ENCODE measurements around the gene FXYD6.

FXYD6 gene

DNA sequence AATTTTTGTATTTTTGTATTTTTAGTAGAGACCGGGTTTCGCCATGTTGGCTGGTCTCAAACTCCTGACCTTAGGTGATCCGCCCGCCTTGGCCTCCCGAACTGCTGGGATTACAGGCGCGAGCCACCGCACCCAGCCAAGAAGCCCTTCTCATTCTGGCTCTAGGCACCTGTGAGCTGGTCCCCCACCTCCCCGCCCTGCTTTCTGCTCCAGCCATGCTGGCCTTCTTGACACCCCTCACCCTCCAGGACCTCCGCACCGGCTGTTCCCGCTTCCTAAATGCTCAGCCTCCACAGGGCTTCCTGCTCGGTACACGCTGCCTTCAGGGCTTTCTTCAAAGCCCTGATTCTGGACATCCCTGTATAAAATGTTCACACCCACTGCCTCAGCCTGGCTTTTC lies 46.4 kb downstream of the FXYD6 start:
- no peak for DNase-seq (ENCODE audit: low read depth)

DNA sequence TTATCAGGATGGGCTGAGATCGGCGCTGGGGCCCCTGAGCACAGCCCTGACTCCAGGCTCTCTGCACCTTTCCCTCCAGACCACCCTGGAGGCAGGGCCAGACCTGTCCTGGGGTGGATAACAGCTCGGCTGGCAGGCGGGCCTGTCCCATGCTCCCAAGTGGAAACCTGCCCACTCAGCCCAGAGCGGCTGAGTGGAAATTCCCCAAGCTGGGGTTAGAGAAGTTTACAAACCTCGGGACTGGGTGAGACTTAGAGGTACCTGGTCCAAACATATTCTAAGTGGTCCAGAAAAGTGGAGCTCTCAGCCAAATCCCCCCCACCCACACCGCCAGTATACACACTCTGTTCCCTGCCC lies 47.1 kb downstream of the FXYD6 start:
- DNase-seq (ENCODE audit: low read depth), result no peak

DNA sequence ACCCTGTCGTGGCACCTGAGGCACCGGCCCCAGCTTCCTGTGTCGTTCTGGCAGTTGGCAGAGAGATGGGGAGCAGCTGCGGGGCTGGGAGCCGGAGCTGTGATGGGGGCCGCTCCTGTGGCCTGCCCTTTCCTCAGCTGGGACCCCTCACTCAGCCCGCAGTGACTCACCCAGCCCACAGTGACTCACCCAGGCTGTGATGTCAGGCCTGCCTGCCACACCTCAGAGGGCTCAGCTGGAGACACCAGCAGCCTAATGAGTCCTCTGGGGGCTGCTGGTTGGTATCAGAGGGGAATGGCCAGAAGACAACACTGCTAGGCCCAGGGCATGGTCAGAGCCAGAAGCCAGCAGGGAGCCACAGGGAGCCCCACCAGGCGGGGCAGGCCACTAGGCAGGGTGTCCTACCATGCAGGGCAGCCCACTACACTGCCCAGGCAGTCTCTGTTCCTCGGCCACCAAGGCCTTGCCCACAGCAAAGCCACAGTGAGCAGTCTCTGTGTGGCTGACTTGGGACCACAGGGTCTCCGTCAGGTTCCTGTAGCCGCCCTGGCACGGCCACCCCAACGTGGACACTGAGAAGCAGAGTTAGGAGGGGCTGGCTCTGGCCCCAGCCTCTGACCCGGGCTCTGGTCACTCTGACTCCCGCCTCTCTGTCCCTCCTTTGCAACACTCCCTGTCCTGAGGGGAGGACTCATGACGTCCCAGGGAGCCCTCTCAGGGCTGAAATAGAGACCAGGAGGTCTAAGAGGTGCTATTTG lies 47.7 kb downstream of the FXYD6 start:
- peak; percentile 75 for DNase-seq (ENCODE audit: low read depth)

DNA sequence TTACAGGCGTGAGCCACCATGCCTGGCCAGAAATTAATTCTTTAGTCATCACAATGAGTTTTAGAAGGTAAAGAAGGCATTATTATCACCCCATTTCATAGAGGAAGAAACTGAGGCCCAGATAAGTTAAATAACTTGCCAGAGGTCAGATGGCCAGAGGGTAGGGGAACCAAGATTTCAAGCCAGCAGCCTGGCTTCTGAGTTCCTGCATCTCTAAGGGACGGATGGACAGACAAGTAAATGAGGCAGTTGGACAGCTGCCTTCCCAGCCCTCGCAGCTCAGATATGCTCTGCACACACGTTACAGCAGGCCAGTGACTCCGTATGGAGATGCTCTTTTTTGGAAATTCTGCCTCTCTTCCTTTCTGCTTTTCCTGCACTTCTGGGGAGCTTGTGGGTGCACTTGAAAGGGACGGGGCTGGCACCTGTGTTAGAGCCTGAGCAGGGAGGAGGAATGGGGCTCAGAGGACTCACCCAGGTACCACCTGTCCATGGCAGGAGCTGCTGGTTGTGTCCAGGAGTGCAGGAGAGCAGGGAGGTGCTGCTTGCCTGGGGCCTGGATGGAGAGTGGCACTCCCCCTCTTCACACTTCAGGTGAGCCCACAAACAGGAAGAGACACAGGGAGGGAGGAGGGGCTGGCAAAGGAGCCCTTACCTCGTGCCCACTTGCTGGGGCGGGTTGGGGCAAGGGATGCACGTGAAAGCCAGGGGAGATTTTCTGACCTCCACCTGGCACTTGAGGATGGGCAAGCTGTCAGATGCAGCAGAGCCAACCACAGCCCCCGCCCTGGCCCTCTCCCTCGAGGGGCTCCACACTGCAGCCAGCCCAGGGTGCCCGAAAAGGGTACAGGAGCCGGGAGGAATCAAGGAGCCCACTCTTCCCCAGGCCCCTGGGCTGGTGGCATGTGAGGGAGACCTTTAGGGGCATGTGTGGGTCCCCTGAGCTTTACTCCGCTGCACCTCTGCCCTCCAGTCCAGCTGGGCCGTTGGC lies 48.6 kb downstream of the FXYD6 start:
- no peak for DNase-seq (ENCODE audit: low read depth)

DNA sequence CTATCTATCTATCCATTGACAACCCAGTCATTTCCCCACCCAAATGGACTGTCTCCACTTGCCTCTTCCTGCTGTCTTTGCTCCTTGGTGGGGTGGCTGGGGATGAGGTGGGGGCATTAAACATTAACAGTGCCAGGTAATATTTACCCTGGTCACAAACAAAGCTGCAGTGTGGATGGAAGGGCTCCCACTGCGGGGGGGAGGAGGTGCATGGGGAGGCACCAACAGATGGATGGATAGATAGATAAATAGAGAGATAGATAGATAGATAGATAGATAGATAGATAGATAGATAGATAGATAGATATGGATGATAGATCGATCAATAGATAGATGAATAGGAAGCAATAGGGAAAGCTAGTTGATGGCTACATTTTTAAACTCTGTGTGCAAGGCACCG lies 49.6 kb downstream of the FXYD6 start:
- DNase-seq (ENCODE audit: low read depth), result no peak

DNA sequence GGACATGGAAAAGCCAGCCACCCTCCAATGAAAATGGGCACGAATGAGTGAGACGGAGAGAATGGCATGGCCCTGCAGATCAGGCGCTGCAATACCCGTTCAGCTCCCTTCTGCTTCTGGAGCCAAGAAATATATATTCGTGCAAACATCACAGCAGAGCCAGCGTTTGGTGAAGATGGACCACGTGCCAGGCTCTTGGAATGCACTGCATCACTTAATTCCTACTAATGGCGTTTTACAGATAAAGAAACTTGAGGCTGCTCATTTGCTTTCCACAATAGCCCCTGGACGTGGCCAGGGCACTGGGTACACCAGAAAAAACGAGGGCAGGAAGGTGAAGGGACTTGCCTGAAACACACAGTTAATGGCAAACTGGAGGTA lies 50.3 kb downstream of the FXYD6 start:
- DNase-seq (ENCODE audit: low read depth), result no peak

DNA sequence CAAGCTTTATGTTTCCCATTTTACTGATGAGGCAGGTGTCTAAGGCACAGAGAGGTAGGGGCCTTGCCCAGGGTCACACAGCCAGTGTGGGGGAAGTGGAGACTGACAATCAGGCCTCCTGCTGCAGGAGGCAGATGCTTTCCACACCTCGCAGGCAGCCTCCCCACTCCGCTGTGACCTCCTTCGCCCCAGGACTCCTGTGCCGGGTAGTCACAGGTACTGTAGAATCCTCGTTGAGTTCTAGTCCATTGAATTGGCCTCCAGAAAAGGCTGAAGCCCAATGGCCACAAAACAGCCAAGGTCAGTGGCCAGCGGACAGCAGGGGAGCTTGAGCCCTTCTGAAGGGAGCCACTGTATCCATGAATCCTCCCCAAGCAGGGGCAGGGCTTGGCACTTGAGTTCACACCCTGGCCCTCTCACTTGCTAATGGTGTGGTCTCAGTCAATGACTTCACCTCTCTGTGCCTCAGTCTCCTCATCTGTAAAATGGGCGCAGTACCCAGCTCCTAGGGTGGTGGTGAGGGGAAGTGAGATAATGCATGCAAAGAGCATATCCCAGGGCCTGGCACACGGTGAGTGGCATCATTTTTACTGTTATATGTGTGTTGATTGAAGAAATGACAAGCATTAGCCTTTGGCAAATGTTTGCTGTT lies 50.8 kb downstream of the FXYD6 start:
- DNase-seq (ENCODE audit: low read depth), result no peak

DNA sequence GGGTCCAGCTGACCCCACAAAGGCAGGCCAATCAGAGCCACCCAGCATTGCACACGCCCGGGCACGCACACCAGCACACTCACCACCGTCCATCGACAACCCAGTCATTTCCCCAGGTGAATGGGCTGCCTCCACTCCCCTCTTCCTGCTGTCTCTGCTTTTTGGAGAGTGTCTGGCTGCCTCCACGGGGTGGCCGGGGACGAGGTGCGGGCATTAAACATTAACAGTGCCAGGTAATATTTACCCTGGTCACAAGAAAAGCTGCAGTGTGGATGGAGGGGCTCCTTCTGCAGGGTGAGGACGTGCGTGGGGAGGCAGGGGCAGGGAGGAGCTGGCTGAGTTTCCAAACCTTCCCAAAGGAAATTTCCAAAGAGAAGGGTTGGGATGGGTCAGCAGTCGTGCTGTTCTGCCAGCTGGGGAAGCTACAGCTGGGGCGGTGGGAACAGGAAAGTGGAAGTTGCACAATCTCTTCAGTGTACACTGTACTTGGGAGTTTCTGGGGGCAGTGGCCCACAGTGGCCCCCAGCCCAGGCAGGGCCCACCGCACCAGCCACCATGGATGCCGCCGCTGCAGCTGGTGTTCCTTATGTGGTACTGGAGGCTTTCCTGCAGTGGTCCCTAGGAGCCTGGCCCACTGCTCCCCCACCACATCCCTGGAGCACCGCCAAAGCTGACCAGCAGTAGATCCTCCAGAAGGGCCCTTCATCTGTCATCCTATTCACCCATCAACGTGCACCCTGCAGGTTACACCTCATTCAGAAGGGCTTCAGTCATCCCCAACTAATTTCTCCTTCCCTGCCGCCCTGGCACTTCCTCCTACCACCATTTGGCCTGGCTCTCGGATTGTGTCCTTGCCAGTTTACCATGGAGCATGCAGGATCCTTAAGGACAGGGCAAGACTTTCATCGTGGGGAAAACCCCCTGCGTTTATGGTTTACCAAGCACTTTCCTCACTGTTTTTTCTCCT lies 51.6 kb downstream of the FXYD6 start, which contains the start of gene FXYD2:
TSS of gene FXYD2 (minus strand) at position 174 of the 967 bp plus-strand sequence. CDS start at position 108, 66 bp downstream.
- no peak for DNase-seq (ENCODE audit: low read depth)

DNA sequence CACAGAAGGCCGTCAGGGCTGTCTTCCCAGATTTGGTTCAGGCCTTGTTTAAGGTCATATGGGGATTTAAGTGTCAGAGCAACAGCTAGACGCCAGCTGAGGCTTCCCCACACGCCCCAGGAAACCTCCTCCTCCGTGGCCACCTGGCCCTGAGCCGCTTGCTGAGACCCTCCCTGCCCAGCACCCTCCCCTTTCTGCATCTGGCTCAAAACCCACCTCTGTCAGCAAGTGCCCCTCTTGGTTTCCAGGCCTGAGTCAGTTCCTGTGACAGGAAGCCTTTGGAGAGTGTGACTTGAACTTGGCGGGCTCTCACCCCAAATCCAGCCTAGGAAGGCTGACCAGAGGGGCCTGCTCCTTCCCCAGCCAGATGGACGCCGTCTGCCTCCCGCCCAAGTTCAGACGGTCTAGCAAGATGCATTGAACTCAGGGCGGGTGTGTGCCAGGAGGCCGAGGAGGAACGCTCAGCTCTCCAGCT lies 52.5 kb downstream of the FXYD6 start:
- DNase-seq (ENCODE audit: low read depth), result no peak

DNA sequence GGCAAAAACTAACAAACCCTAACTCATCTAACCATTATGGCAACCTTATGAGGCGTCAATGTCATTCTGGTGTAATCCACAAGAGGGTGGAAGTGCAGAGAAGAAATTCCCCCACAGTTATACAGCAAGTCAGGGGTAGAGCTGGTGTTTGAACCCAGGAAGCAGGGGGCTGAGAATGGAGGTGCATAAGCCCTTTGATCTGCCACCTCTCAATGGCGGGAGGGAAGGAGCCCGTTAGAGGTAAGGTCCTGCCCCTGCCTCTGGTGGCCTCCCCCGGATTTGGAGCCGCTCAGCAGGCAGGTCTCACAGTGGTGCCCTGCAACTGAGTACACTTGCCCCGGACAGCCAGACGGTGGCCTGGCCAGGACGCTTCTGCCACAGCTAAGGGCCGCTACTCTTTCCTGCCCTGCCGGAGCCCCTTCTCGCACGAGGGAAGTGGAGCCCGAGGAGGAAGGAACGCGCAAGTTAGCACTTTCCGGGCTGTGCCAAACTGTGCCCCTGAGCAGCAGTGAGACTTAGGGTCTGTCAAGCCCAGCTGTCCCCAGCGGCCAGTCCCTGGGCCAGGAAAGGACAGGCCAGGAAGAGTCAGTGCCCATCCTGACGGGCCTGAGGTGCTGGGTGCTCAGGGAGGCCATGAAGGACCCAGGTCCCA lies 53.0 kb downstream of the FXYD6 start:
- DNase-seq (ENCODE audit: low read depth), result no peak

DNA sequence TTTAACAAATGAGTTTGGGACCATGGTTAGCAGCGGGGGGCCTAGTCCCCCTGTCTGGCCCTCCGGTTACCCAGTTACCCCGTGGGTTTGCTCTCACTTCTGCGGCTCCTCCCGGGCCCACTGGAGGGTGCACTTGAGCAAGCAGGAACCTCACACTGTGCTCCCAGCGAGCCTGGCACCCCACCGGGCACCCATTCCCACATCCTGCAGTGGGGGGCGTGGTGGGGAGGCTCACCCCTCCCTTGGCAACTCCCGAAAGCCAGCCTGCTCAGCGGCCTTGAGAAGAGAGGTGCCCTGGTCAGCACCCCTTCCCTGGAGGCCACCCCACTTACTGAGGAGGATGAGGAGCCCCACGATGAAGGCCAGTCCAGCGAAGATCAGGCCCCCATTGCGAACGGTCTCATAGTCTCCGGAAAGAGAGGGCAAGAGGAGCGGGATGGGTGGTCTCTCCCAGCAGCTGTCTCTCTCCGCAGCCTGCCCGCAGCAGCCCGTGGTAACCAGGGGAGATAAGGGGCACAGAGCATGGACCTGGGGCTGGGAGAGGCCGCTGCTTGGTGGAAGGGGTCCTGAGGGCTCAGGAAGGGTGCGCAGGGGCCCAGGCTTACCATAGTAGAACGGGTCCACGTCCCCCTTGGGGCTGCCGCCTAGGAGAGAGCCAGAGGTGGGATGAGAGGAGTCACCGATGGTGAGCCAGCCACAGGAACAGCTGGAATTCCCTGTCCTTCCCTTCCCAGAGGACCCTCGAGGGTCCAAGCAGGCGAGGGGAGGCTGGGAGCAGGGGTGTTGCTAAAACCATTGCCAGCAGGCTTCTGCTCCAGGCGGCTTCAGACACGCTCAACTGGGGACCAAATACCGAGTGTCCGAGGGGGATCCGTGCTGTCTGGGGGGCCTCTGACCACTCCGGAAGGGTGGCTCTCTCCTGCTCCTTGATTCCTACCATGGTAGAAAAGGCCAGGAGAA lies 54.1 kb downstream of the FXYD6 start:
- DNase-seq (ENCODE audit: low read depth), result peak; percentile 61

DNA sequence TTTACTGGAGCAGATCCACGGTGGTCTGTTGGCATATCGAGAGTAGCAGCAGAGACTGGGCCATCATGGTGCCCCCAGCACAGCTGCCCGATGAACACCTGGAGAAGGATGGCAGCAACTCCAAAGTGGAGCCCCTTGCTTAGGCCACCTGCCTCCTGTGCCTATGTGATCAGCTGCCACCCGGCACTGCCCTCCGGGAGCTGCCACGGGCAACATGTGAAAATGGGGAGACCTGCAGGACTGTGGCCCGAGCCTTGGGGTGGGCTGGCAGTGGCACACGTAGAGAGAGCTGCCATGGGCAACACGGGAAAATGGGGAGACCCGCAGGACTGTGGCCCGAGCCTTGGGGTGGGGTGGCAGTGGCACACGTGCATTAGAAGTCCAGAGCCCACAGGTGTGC lies 55.0 kb downstream of the FXYD6 start:
- DNase-seq (ENCODE audit: low read depth), result no peak

DNA sequence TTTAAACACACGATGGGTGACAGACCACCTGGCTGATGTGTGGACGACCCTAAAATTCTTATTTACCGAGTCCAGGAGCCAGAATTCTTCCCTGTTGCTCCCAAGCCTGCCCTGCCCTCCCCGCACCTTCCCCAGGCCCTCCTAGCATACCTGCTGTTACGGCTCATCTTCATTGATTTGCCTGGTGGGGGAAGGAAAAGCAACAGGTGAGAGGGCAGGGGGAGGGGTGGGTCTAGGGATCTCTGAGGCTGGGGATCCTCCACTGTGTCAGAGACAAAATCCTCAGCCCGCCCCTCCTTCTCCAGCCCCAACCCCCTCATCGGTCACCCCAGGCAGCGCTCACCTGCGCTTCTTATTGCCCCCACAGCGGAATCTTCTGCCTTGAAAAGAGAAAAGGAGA lies 55.9 kb downstream of the FXYD6 start:
- no peak for DNase-seq (ENCODE audit: low read depth)

DNA sequence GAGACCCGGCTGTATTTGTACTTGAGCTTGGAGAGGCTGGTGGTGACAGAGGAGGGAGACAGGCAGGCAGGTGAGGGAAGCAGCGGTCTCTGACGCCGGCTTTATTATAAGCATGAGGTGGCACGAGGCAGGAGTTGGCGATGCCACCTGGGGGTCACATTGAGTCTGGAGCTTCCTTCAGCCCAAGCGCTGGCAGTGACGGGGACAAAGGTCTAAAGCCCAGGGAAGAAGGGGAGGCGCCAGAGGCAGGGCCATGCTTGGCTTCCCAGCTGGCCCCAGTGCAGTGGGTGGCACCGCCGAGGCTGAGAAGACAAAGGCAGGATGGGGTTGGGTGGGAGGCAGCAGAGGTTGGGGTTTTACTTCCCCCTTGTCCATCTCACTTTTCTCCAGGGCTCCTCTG lies 56.4 kb downstream of the FXYD6 start:
- DNase-seq (ENCODE audit: low read depth), result no peak

DNA sequence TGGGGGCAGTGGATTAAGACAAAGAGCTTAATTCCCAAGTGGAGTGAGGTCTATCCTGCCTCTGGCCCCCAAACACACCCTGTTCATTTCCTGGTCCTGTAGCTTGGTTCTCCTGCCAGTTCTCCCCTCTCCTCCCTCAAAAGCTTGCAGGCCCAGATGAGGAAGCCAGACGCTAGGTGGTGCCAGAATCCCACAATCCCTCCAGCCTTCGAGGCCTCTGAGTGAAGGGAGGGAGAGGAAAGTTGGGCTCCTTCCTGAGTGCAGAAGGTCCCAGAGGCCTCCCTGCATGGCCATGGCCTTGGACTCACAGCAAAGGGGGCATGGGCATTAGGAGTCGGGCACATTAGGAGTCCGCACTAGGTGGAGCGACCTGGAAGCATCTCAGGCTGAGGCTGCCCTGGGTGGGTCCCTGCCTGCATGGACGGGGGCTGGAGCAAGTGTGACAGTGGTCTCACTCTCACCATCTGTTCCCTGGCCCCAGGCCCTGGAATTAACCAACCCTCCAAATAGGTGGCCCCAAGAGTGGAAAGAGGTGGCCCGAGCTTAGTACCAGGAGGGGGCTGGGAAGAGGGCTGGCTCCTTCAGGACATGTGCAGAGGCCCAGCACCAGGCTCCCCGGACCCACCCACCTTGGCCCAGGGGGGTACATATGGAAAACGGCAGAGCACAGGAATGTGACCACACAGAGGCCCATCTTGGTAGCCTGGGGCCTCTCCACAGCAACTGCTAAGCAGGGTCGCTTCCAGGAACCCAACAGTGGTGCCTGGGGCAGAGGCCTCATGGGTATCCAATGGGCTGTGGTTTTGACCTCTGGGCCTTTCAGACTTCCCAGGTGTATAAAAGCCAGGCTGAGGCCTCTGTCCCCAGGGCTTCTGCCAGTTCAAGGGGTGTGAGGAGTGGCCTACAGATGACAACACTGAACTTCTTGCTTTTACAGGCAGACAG lies 57.1 kb downstream of the FXYD6 start:
- no peak for DNase-seq (ENCODE audit: low read depth)

DNA sequence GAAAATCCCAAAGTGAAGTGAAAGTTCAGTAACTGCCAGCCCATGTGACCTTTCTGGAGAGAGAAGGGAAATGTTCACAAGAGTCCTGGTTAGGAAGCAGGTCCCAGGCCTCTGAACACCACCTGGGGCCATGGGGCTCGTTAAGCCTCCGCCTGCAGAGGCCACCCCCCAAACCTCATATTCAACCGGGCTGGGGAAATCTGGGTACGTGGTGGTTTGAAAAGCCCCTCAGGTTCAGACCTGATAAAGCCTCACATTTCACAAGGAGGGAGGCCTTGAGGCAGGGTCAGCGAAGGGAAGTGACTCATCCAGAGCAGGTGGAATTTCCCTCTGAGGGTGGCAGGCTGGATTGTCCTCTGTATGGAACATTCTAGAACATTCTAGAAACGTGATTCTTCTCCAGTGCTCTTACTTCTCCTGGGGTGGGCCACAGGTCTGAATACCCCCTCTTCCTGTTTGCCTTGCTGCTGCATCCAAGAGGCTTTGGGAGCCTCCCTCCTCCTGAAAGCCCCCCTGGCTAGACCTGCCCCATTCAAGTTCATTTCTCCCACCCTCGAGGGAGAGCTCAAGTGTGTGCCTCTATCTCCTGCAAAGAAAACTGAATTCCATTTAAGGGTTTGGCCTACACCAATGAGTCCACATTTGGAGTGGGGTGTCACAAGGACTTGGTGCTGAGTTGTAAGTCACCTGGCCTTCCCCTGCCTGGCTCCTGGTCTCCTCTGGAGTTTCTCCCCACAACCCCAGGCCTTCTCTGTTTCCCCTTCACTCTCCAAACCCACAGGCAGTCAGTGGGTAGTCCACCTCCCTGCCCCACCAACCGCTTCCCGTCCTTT lies 58.2 kb downstream of the FXYD6 start:
- no peak for DNase-seq (ENCODE audit: low read depth)

DNA sequence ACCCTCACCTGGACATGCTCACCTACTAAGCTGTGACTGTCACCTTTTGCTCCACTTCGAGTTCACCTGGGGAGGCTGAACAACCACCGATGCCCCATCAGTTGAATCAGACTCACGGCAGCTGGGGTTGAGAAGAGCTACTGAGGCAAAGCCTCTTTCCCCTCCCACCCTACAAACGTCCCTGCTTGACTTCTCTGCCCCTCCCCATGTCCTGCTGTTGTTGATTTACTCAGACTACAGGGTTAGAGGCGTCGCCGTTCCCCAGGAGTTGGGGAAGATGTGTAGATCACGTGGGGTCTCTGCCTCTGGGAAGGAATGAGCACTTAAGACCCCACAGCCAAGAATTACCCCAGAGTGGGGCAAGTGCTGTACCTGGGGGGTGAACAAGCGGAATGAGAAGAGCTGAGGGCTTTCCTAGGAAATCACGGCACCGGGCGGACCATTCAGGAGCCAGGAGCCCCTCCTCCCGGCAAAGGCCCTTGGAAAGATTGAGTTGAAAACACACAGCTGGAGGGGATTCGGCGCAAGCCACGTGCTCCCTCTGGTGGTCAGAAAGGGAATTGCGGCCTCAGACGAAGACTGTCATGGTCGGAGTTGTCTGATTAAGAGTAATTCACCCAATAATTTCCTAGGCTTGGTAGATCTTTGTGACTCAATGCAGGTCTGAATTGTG lies 59.0 kb downstream of the FXYD6 start:
- DNase-seq (ENCODE audit: low read depth), result peak; percentile 81
